ENCODE measurements around the gene SCAMP3.
"Not testable (repeated sequence)": the region's sequence is repeated elsewhere in the genome, so short reads cannot be mapped to it uniquely, and the experiment has no call there.

Gene SCAMP3

GRCh38 chr1:155226910-155227260 is 35.3 kb downstream of the SCAMP3 start:
- DNase-seq = peak; percentile 86 to 93 (median 91)

DNA sequence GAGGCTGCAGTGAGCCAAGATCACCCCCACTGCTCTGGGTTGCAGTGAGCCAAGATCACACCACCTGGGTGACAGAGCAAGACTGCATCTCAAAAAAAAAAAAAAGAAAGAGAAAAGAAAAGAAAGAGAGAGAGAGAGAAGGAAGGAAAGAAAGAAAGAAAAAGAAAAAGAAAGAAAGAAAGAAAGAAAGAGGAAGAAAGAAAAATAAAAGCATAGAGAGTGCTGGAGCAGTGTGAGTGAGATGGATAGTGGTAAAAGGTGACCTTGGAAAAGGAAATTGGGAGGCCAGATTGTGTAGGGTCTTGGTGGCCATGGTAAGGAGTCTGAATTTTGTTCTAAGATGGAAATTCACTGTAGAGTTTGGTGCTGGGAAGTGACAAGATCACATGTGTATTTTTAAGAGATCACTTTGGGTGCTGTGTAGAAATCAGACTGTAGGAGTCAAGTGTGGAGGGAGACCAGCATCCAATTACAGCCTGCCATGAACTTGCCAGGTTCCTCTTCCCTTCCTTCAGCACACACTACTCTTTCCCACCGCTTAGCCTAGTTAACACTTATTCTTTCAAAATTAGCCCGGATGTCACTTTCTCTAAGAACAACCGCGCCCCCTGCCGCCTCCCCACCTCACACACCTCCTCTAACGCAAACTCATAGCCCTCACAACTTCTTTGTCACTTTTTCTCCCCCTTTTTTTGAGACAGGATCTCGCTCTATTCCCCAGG is 35.8 kb downstream of the SCAMP3 start:
- peak; percentile 84 to 93 (median 86) for DNase-seq

DNA sequence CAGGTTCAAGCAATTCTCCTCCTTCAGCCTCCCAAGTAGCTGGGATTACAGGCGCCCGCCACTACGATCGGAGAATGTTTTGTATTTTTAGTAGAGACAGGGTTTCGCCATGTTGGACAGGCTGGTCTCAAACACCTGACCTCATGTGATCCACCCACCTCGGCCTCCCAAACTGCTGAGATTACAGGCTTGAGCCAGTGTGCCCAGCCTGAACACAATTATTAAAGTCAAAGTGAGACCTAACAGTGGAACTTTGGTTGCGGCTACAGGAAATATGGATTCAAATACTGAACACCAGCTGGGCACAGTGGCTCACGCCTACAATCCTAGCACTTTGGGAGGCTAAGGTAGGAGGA is 36.8 kb downstream of the SCAMP3 start:
- DNase-seq = not testable (repeated sequence)

- no peak for DNase-seq
Measured at GRCh38 chr1:155223047-155223446, 39.1 kb downstream of the SCAMP3 start.

DNA sequence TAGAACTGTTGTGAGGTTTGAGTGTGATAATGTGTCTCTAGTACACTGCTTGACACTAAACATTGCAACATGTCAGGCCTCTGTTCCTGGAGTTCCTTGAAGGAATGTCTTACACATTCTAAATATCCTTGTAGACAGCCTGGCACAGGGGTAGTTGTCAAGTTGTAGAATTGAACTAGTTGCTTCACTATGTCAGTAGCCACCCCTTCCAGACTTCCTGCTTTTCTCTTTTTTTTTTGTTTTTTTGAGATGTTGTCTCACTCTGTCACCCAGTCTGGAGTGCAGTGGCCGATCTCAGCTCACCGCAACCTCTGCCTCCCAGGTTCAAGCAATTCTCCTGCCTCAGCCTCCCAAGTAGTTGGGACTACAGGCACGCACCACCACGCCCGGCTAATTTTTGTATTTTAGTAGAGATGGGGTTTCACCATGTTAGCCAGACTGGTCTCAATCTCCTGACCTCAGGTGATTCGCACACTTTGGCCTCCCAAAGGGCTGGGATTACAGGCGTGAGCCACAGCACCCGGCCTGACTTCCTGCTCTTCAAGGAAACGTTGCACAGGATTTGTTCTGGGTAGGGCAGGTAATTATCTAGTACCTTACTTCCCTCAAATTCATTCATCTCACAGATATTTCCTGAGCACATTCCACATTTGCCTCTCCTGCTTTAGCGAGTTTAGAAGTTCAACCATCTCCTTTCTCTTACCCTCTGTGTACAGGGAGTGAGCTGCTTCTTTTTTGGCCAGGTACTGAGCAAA is 41.8 kb downstream of the SCAMP3 start:
- not testable (repeated sequence) for DNase-seq

- peak in 2 of 3 experiments; percentile 24 to 87 for DNase-seq
Measured at GRCh38 chr1:155219592-155220031, 42.5 kb downstream of the SCAMP3 start.

GRCh38 chr1:155218854-155219591 is 43.1 kb downstream of the SCAMP3 start:
- peak; percentile 27 to 99 (median 56) for DNase-seq

DNA sequence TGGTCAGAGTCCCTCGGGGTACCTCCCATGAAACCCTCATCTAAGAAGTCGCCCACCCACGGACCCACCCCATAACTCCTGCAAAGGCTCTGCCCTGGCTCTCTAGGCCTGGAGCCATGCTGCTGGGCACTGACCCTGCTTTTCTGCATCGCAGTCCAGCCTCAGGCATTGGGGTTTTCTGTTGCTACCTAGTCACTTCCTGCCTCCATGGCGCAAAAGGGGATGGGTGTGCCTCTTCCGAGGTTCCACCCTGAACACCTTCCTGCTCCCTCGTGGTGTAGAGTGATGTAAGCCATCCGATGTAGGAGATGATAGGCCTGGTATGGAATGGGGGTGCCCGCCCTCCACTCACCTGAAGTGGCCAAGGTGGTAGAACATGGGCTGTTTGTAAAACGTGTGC is 47.5 kb downstream of the SCAMP3 start:
- DNase-seq = not testable (repeated sequence)

GRCh38 chr1:155212051-155212440 is 50.1 kb downstream of the SCAMP3 start:
- DNase-seq = not testable (repeated sequence)

- not testable (repeated sequence) for DNase-seq
Measured at GRCh38 chr1:155211381-155212050, 50.6 kb downstream of the SCAMP3 start.

- no peak for DNase-seq
Measured at GRCh38 chr1:155210314-155211104, 51.7 kb downstream of the SCAMP3 start.

DNA sequence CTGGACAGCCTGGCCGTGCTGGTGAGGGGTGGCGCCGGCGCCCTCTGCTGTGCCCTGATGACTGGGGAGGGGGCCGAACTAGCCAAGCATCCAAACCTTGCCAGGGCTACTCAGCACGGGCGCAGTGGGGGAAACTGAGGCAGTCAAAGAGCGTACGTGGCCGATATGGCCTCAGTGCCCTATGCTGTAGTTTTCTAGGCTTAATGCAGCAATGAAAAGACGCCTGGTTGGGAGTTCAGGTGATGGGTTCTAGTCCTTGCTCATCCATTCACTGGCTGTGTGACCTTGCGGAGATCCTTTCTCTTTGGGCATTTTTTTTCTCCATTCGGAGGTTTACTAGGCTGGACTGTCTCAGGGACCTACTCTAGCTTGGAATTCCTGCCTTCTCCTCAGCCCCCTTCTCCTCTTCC is 52.8 kb downstream of the SCAMP3 start:
- DNase-seq = no peak

GRCh38 chr1:155208541-155209311 is 53.4 kb downstream of the SCAMP3 start, which contains the start of gene MTX1:
Gene MTX1 (plus strand): TSS chr1:155208695. CDS start chr1:155208805, 110 bp downstream.
- DNase-seq = peak; percentile 90 to 94 (median 91)

GRCh38 chr1:155207806-155208540 is 54.2 kb downstream of the SCAMP3 start, which contains the start of gene THBS3:
Gene THBS3 (minus strand): TSS chr1:155207897. CDS start chr1:155207876, 21 bp downstream.
- DNase-seq = peak in 2 of 3 experiments; percentile 76 to 89

- peak; percentile 86 to 96 (median 94) for DNase-seq
Measured at GRCh38 chr1:155206891-155207805, 55.0 kb downstream of the SCAMP3 start.
